ENCODE data around the gene DNAH9. TPM values are rescaled to one million over a fixed set of nuclear protein-coding genes. Genes with fewer than 3 reads are reported as not detected.

Gene DNAH9
- total RNA-seq, 1 donor from 2014 or later: 0.08 TPM

DNA sequence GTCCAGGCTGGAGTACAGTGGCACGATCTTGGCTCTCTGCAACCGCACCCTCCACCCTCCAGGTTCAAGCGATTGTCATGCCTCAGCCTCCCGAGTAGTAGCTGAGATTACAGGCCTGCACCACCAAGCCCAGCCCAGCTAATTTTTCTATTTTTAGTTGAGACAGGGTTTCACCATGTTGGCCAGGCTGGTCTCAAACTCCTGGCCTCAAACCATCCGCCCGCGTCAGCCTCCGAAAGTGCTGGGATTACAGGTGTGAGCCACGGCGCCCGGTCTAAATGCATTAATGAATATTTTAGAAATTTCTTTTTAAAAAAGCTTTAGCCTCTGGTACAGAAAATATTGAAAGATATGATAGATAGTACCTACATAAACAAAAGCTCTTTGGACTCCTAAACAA is 95.0 kb downstream of the DNAH9 start:
- H3K4me3 ChIP-seq: no peak overlapping the region
- intact Hi-C loops (cut with micrococcal nuclease): no loop called here
- H3K27ac ChIP-seq (replicated peaks): no peak overlapping the region
- TF ChIP-seq, protein P1, sequence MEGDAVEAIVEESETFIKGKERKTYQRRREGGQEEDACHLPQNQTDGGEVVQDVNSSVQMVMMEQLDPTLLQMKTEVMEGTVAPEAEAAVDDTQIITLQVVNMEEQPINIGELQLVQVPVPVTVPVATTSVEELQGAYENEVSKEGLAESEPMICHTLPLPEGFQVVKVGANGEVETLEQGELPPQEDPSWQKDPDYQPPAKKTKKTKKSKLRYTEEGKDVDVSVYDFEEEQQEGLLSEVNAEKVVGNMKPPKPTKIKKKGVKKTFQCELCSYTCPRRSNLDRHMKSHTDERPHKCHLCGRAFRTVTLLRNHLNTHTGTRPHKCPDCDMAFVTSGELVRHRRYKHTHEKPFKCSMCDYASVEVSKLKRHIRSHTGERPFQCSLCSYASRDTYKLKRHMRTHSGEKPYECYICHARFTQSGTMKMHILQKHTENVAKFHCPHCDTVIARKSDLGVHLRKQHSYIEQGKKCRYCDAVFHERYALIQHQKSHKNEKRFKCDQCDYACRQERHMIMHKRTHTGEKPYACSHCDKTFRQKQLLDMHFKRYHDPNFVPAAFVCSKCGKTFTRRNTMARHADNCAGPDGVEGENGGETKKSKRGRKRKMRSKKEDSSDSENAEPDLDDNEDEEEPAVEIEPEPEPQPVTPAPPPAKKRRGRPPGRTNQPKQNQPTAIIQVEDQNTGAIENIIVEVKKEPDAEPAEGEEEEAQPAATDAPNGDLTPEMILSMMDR (IDR thresholded peaks at IDR 0.05; ENCODE audit: borderline replicate concordance): no peak
- peaks cover 13% of the 10 kb centered on the region for H3K9me3 ChIP-seq (replicated peaks)
- H3K27me3 ChIP-seq (ENCODE audit: low read depth): no peaks in the 10 kb centered on the region
- DNase-seq: no peak
- no peaks in the 10 kb centered on the region for H3K36me3 ChIP-seq
- no peaks in the 10 kb centered on the region for H3K4me1 ChIP-seq

DNA sequence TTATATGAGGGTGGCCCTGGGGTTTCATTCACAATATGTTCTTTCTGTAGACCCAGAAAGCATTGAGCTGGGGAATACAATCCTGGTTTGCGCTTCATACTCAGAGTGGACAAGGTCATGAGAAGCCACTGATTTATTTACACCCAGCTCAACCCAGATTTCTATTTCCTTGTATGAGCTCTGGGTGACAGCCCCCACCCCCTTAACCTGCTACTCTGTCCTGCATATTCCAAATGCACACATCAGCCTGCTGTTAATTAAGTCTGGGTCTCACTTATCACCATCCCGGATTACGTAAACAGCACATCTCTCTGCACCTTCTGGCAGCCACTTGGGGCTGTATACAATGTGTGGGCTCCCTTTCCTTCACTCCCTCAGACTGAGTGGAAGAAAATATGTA is 102.4 kb downstream of the DNAH9 start:
- H3K36me3 ChIP-seq: no peaks in the 10 kb centered on the region
- DNase-seq: no peak
- peaks cover 13% of the 10 kb centered on the region for H3K9me3 ChIP-seq (replicated peaks)
- no peaks in the 10 kb centered on the region for H3K4me1 ChIP-seq
- H3K27ac ChIP-seq (replicated peaks): no peak overlapping the region
- intact Hi-C loops (cut with micrococcal nuclease): no loop called here
- no peaks in the 10 kb centered on the region for H3K27me3 ChIP-seq (ENCODE audit: low read depth)
- H3K4me3 ChIP-seq: no peak overlapping the region
- TF ChIP-seq, protein P1 (IDR thresholded peaks at IDR 0.05; ENCODE audit: borderline replicate concordance): no peak

DNA sequence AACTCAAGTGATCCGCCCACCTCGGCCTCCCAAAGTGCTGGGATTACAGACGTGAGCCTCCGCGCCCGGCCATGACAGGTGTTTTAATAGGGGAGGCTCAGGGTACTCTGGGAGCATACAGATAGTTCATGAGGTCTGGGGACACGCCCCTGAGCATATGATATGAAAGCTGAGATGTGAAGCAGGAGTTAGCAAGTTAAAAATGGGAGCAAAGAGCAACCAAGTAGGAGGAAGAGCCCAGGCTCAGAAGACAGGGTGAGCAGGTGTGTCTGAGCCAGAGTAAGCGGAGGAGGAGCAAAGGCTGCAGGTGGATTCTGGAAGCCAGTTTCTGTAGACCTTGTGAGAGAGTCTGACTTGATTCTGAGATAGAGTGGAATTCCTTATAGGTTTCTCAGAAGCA is 103.6 kb downstream of the DNAH9 start:
- TF ChIP-seq, protein P1 (IDR thresholded peaks at IDR 0.05; ENCODE audit: borderline replicate concordance): no peak
- H3K27me3 ChIP-seq (ENCODE audit: low read depth): no peaks in the 10 kb centered on the region
- intact Hi-C loops (cut with micrococcal nuclease): no loop called here

DNA sequence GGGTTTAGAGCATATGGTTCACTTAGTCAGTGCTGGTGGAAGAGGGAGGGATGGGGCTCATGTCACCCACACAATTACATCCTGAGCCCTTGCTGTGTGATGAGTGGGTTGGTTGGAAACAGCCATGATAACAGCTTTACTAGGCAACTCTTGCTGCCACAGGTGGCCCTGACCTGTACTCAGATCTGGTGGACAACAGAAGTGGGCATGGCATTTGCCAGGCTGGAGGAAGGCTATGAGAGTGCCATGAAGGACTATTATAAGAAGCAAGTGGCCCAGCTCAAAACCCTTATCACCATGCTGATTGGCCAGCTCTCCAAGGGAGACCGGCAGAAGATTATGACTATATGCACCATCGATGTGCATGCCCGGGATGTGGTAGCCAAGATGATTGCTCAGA is 105.8 kb downstream of the DNAH9 start:
- intact Hi-C loops (cut with micrococcal nuclease): no loop called here
- TF ChIP-seq, protein P1 (IDR thresholded peaks at IDR 0.05; ENCODE audit: borderline replicate concordance): no peak
- Histone ChIP-seq H3K36me3 (no peaks in the 10 kb centered on the region), H3K27ac (replicated peaks) (no peak overlapping the region), H3K9me3 (replicated peaks) (no peaks in the 10 kb centered on the region), H3K4me3 (no peak overlapping the region), H3K4me1 (no peaks in the 10 kb centered on the region), H3K27me3 (ENCODE audit: low read depth) (no peaks in the 10 kb centered on the region)
- DNase-seq: no peak

More for the DNA sequence above, 103.6 kb downstream of the DNAH9 start:
- no peak overlapping the region for H3K4me3 ChIP-seq
- H3K9me3 ChIP-seq (replicated peaks): peaks cover 9% of the 10 kb centered on the region
- no peak for DNase-seq
- no peaks in the 10 kb centered on the region for H3K4me1 ChIP-seq
- H3K36me3 ChIP-seq: no peaks in the 10 kb centered on the region
- no peak overlapping the region for H3K27ac ChIP-seq (replicated peaks)

DNA sequence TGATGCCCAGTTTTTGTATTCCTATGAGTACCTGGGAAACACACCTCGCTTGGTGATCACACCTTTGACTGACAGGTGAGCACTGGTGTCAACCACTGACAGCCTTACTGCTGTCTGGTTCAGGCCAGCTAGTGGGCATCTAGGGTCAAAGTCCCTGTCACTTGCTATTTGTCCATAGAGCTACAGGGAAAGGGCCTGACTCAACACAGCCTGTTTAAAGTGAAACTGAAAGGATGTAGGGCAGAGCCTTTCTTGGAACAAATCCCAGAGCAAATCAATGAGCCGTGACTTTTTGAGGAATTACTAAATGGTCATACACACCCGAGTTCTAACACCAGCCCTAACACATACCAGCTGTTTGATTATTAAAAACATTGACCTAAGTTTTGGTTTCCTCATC is 106.8 kb downstream of the DNAH9 start:
- Histone ChIP-seq H3K4me1 (no peaks in the 10 kb centered on the region), H3K27ac (replicated peaks) (no peak overlapping the region), H3K4me3 (peak overlapping the region; percentile 24), H3K9me3 (replicated peaks) (no peaks in the 10 kb centered on the region), H3K27me3 (ENCODE audit: low read depth) (no peaks in the 10 kb centered on the region), H3K36me3 (no peaks in the 10 kb centered on the region)
- no peak for DNase-seq
- intact Hi-C loops (cut with micrococcal nuclease): no loop called here
- TF ChIP-seq, protein P1 (IDR thresholded peaks at IDR 0.05; ENCODE audit: borderline replicate concordance): no peak

DNA sequence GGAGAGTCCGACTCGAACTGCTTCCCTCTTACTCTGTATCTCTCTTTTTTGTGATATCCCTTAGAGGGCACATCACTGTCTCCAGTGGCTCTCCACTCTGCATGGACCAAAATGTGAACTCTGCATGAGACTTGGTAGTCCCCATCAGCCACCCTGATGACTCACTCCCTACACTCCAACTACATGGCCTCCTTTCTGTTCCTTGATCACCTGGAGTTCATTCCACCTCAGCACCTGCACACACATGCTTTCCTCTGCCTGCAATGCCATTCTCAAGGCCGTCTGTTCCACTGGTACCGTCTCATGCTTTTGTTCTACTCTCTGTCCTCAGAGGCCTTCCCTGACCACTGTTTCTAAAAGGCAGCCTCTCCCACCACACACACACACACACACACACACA is 109.3 kb downstream of the DNAH9 start:
- H3K27ac ChIP-seq (replicated peaks): no peak overlapping the region
- no peak overlapping the region for H3K4me3 ChIP-seq
- intact Hi-C loops (cut with micrococcal nuclease): no loop called here
- no peak for DNase-seq
- H3K4me1 ChIP-seq: no peaks in the 10 kb centered on the region
- no peaks in the 10 kb centered on the region for H3K27me3 ChIP-seq (ENCODE audit: low read depth)
- H3K9me3 ChIP-seq (replicated peaks): no peaks in the 10 kb centered on the region
- TF ChIP-seq, protein P1 (IDR thresholded peaks at IDR 0.05; ENCODE audit: borderline replicate concordance): no peak
- no peaks in the 10 kb centered on the region for H3K36me3 ChIP-seq
